Kidney tubule cell (primary cell): ENCODE data around the gene NPBWR2.

Source experiments
- DNase-seq: peaks from one replicate; pipeline ENCODE4 v3.0.0-alpha.2; 2018; ENCODE audit warnings: low spot score

Gene NPBWR2

GRCh38 chr20:64056639-64056888 lies 50.8 kb downstream of the NPBWR2 start:
- DNase-seq: no peak

GRCh38 chr20:64055893-64056638 lies 51.3 kb downstream of the NPBWR2 start:
- DNase-seq: peak; percentile 43

- DNase-seq: no peak
These were observed 51.9 kb downstream of the NPBWR2 start for GRCh38 chr20:64055396-64055892.

- peak; percentile 33 for DNase-seq
These were observed 53.3 kb downstream of the NPBWR2 start for GRCh38 chr20:64053841-64054661.
